ENCODE results near the gene MAPK8IP3. TPM values are rescaled to one million over a fixed set of nuclear protein-coding genes. Genes with fewer than 3 reads are reported as not detected.

Gene MAPK8IP3
- total RNA-seq, 1 donor from 2014 or later, result 147 TPM

GRCh38 chr16:1754204-1754603 lies 48.2 kb downstream of the MAPK8IP3 start:
- peaks cover 16% of the 10 kb centered on the region for H3K36me3 Mint-ChIP-seq (ENCODE audit: low read depth, unreplicated experiment)
- no peak overlapping the region for H3K4me3 Mint-ChIP-seq (ENCODE audit: unreplicated experiment)
- TF ChIP-seq, protein P1, sequence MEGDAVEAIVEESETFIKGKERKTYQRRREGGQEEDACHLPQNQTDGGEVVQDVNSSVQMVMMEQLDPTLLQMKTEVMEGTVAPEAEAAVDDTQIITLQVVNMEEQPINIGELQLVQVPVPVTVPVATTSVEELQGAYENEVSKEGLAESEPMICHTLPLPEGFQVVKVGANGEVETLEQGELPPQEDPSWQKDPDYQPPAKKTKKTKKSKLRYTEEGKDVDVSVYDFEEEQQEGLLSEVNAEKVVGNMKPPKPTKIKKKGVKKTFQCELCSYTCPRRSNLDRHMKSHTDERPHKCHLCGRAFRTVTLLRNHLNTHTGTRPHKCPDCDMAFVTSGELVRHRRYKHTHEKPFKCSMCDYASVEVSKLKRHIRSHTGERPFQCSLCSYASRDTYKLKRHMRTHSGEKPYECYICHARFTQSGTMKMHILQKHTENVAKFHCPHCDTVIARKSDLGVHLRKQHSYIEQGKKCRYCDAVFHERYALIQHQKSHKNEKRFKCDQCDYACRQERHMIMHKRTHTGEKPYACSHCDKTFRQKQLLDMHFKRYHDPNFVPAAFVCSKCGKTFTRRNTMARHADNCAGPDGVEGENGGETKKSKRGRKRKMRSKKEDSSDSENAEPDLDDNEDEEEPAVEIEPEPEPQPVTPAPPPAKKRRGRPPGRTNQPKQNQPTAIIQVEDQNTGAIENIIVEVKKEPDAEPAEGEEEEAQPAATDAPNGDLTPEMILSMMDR (IDR thresholded peaks at IDR 0.05; ENCODE audit: unreplicated experiment), result no peak
- DNase-seq (ENCODE audit: low spot score), result no peak
- H3K4me1 Mint-ChIP-seq (ENCODE audit: unreplicated experiment), result peaks cover 2% of the 10 kb centered on the region
- H3K27ac Mint-ChIP-seq (ENCODE audit: unreplicated experiment), result no peak overlapping the region
- no peaks in the 10 kb centered on the region for H3K9me3 Mint-ChIP-seq (ENCODE audit: unreplicated experiment)
- H3K27me3 Mint-ChIP-seq (ENCODE audit: unreplicated experiment), result peaks cover 9% of the 10 kb centered on the region

DNA sequence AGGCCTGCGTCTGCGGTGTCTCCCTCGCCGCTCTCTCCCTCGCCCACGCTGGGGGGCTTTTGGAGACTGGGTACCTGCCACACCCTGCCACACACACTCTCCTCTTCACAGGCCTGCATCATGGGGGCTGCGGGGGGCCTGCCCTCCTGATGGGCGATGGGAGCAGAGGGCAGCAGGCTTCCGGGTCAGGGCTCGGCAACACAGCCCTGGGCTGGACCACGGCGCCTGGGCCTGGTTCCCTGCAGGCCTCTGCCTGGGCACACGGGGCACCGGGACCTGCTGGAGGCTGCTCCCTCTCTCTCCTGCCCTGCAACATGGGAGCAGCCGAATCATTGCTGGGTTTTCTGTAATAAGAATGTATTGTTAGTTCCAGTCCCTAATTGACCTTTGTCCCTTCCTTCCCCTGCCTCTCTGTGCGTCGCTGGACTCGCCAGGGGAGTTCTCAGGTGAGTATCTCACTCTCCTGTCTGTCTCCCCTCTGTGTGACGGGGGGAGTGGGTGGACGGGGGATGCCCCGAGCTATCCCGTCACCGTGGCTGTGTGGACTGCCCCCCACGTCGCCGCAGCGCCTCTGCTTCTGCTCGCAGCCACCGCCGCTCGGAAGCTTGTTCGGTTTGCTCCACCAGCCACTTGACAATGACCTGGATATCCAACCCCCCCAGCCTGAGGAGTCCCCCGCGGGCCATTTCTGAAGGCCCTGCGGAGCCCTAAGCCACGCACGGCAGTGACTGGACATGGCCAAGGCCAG lies 51.9 kb downstream of the MAPK8IP3 start:
- Mint-ChIP-seq H3K27ac (ENCODE audit: unreplicated experiment) (no peak overlapping the region), H3K9me3 (ENCODE audit: unreplicated experiment) (no peaks in the 10 kb centered on the region), H3K4me3 (ENCODE audit: unreplicated experiment) (no peak overlapping the region), H3K27me3 (ENCODE audit: unreplicated experiment) (peaks cover 15% of the 10 kb centered on the region), H3K4me1 (ENCODE audit: unreplicated experiment) (peaks cover 2% of the 10 kb centered on the region), H3K36me3 (ENCODE audit: low read depth, unreplicated experiment) (peaks cover 28% of the 10 kb centered on the region)
- TF ChIP-seq, protein P1 (IDR thresholded peaks at IDR 0.05; ENCODE audit: unreplicated experiment), result no peak
- DNase-seq (ENCODE audit: low spot score), result no peak

- Mint-ChIP-seq H3K4me1 (ENCODE audit: unreplicated experiment) (peaks cover 2% of the 10 kb centered on the region), H3K27ac (ENCODE audit: unreplicated experiment) (no peak overlapping the region), H3K36me3 (ENCODE audit: low read depth, unreplicated experiment) (peaks cover 26% of the 10 kb centered on the region), H3K4me3 (ENCODE audit: unreplicated experiment) (no peak overlapping the region), H3K9me3 (ENCODE audit: unreplicated experiment) (no peaks in the 10 kb centered on the region), H3K27me3 (ENCODE audit: unreplicated experiment) (peaks cover 15% of the 10 kb centered on the region)
- no peak for DNase-seq (ENCODE audit: low spot score)
- TF ChIP-seq, protein P1 (IDR thresholded peaks at IDR 0.05; ENCODE audit: unreplicated experiment), result no peak
Measured at GRCh38 chr16:1758923-1759322, 52.9 kb downstream of the MAPK8IP3 start.

GRCh38 chr16:1759511-1759910 lies 53.5 kb downstream of the MAPK8IP3 start:
- Mint-ChIP-seq H3K9me3 (ENCODE audit: unreplicated experiment) (no peaks in the 10 kb centered on the region), H3K27me3 (ENCODE audit: unreplicated experiment) (peaks cover 15% of the 10 kb centered on the region), H3K4me3 (ENCODE audit: unreplicated experiment) (no peak overlapping the region), H3K27ac (ENCODE audit: unreplicated experiment) (no peak overlapping the region), H3K4me1 (ENCODE audit: unreplicated experiment) (peaks cover 2% of the 10 kb centered on the region), H3K36me3 (ENCODE audit: low read depth, unreplicated experiment) (peaks cover 23% of the 10 kb centered on the region)
- TF ChIP-seq, protein P1 (IDR thresholded peaks at IDR 0.05; ENCODE audit: unreplicated experiment), result no peak
- DNase-seq (ENCODE audit: low spot score), result no peak

DNA sequence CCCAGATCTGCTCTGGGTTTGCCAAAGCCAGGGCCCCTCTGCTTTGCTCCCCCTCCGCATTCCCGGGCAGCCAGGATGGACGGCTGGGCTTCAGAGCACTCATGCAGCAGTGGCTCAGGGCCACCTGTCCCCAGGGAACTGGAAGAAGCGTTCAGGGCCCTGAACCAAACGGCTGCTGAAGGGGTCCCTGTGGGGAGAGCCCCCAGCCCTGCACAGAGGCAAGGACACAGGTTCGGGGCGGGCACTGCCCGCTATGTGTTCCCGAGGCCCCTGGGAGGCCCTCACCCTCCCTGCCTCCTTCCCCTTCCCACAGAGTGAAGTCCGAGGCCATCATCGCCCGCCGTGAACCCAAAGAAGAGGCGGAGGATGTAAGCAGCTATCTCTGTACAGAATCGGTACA lies 54.9 kb downstream of the MAPK8IP3 start:
- no peaks in the 10 kb centered on the region for H3K9me3 Mint-ChIP-seq (ENCODE audit: unreplicated experiment)
- no peak overlapping the region for H3K27ac Mint-ChIP-seq (ENCODE audit: unreplicated experiment)
- peak overlapping the region; percentile 48 for H3K4me3 Mint-ChIP-seq (ENCODE audit: unreplicated experiment)
- H3K27me3 Mint-ChIP-seq (ENCODE audit: unreplicated experiment), result peaks cover 10% of the 10 kb centered on the region
- TF ChIP-seq, protein P1 (IDR thresholded peaks at IDR 0.05; ENCODE audit: unreplicated experiment), result no peak
- no peak for DNase-seq (ENCODE audit: low spot score)
- H3K36me3 Mint-ChIP-seq (ENCODE audit: low read depth, unreplicated experiment), result peaks cover 23% of the 10 kb centered on the region
- peaks cover 1% of the 10 kb centered on the region for H3K4me1 Mint-ChIP-seq (ENCODE audit: unreplicated experiment)

Measured in endothelial cell (in vitro differentiated cells).